Gastroesophageal sphincter (tissue), 4 donors: Measurements from ENCODE around the gene GLB1L3. TPM values are rescaled to one million over a fixed set of nuclear protein-coding genes. Genes with fewer than 3 reads are reported as not detected.

Source experiments
- ATAC-seq: fragments of 150-250 bp; one replicate; pipeline ENCODE4 v1.9.1; 2016; ENCODE audit warnings: mild to moderate bottlenecking, moderate library complexity
- H3K27ac ChIP-seq, 4 donors: fragments of 200-600 bp; sonication (generic) in 3 of 4; 1 replicate in 3 of 4; 2 replicates in 1 of 4; pipeline ENCODE4 v1.5.1; 2016 to 2019
- H3K27me3 ChIP-seq: fragments of 200-600 bp; sonication (generic); one replicate; pipeline ENCODE4 v1.5.1; 2019
- H3K36me3 ChIP-seq, 2 donors: fragments of 200-600 bp; sonication (generic); one replicate each; pipeline ENCODE4 v1.5.1; 2019; ENCODE audit warnings: control low read depth in 1 of 2
- H3K4me1 ChIP-seq, 3 donors: fragments of 200-600 bp; sonication (generic); 1 replicate in 2 of 3; 2 replicates in 1 of 3; pipeline ENCODE4 v1.5.1; 2016 to 2019; ENCODE audit warnings: control low read depth in 2 of 3
- H3K4me3 ChIP-seq, 2 donors: fragments of 200-600 bp; sonication (generic); one replicate each; pipeline ENCODE4 v1.5.1; 2019; ENCODE audit warnings: mild to moderate bottlenecking in 1 of 2, moderate library complexity in 1 of 2
- H3K9me3 ChIP-seq, 3 donors: fragments of 200-600 bp; sonication (generic); one replicate each; pipeline ENCODE4 v1.5.1; 2017 to 2019; ENCODE audit warnings: control low read depth in 2 of 3
- CTCF ChIP-seq, 4 experiments: fragments of 200-600 bp in 2 of 4; fragments of 450-650 bp in 2 of 4; sonication (generic) in 1 of 4; IDR thresholded peaks; one replicate each; pipeline ENCODE4 v1.5.1; 2017 to 2019; ENCODE audit warnings: antibody characterized with exemption in 4 of 4, mild to moderate bottlenecking in 2 of 4, moderate library complexity in 2 of 4
- EP300 ChIP-seq: sonication (generic); formaldehyde crosslinking; IDR thresholded peaks from one replicate; pipeline ENCODE4 v1.6.1; 2017; ENCODE audit warnings: antibody characterized with exemption, mild to moderate bottlenecking
- POLR2A ChIP-seq, 2 donors: fragments of 450-650 bp; IDR thresholded peaks; one replicate each; pipeline ENCODE4 v1.6.1; 2017; ENCODE audit warnings: antibody characterized with exemption in 2 of 2, mild to moderate bottlenecking in 2 of 2, moderate library complexity in 1 of 2
- POLR2AphosphoS5 ChIP-seq: sonication (generic); formaldehyde crosslinking; IDR thresholded peaks from one replicate; pipeline ENCODE4 v1.6.1; 2017; ENCODE audit warnings: antibody characterized with exemption
- WGBS, 2 donors: methylation state at CpG; one replicate each; pipeline ENCODE4 v1.1.5; 2018; ENCODE audit warnings: low coverage in 1 of 2; 5-methylcytosine and 5-hydroxymethylcytosine counted together
- total RNA-seq, 4 donors: library from RNA; depleted of rRNA; stranded (reverse); fragments of >200 nt; gene quantifications; one replicate each; pipeline ENCODE4 v1.1.0, GENCODE V29; 2016

GLB1L3 gene, protein sequence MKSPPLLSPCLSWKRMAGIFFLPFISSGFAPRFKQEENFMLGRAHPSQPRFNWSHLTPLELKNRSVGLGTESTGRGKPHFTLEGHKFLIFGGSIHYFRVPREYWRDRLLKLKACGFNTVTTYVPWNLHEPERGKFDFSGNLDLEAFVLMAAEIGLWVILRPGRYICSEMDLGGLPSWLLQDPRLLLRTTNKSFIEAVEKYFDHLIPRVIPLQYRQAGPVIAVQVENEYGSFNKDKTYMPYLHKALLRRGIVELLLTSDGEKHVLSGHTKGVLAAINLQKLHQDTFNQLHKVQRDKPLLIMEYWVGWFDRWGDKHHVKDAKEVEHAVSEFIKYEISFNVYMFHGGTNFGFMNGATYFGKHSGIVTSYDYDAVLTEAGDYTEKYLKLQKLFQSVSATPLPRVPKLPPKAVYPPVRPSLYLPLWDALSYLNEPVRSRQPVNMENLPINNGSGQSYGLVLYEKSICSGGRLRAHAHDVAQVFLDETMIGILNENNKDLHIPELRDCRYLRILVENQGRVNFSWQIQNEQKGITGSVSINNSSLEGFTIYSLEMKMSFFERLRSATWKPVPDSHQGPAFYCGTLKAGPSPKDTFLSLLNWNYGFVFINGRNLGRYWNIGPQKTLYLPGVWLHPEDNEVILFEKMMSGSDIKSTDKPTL
- under 1 TPM in 1 of 4 donors, not detected in 3; 0.42 TPM for total RNA-seq

- peaks cover 0 to 11% (median 0%) of the 10 kb centered on the region in 3 donors for H3K9me3 ChIP-seq
- 8 to 11% methylated on average over 19 to 21 of the region's 68 CpGs for WGBS, 2 donors
- ATAC-seq: peak; percentile 18
- no peak within 1 kb of the TSS for H3K27ac ChIP-seq
- H3K4me3 ChIP-seq: peak within 1 kb of the TSS in 1 of 2 donors; percentile 40
- TF ChIP-seq CTCF (IDR thresholded peaks at IDR 0.05) (peak in 1 of 4 experiments; percentile 34), POLR2A (IDR thresholded peaks at IDR 0.05) (no peak)
- H3K4me1 ChIP-seq: peaks cover 0 to 23% (median 14%) of the 10 kb centered on the region in 3 donors
- no peaks in the 10 kb centered on the region for H3K36me3 ChIP-seq
- H3K27me3 ChIP-seq: peaks cover 94% of the 10 kb centered on the region
These were observed at the start of gene GLB1L3 for GRCh38 chr11:134275534-134276395. Gene GLB1L3 (plus strand): TSS chr11:134276379. CDS start chr11:134276741, 362 bp downstream.

GRCh38 chr11:134226806-134227325 is 49.3 kb upstream of the GLB1L3 start:
- TF ChIP-seq EP300: no peak
- TF ChIP-seq POLR2A (IDR thresholded peaks at IDR 0.05): no peak
- TF ChIP-seq CTCF (IDR thresholded peaks at IDR 0.05): no peak
- TF ChIP-seq POLR2AphosphoS5: no peak
- no peaks in the 10 kb centered on the region for H3K9me3 ChIP-seq
- no peak overlapping the region for H3K27ac ChIP-seq
- 80 to 89% methylated on average over 5 of the region's 5 CpGs for WGBS, 2 donors
- ATAC-seq: no peak
- H3K4me3 ChIP-seq: no peak overlapping the region
- H3K36me3 ChIP-seq: peaks cover 0 to 4% of the 10 kb centered on the region in 2 donors
- H3K4me1 ChIP-seq: peaks cover 3 to 61% (median 20%) of the 10 kb centered on the region in 3 donors
- H3K27me3 ChIP-seq: no peaks in the 10 kb centered on the region

GRCh38 chr11:134228625-134229024 is 47.6 kb upstream of the GLB1L3 start:
- Histone ChIP-seq H3K36me3 (peaks cover 0 to 12% of the 10 kb centered on the region in 2 donors), H3K4me1 (peaks cover 0 to 50% (median 15%) of the 10 kb centered on the region in 3 donors), H3K9me3 (no peaks in the 10 kb centered on the region), H3K27me3 (no peaks in the 10 kb centered on the region), H3K4me3 (no peak overlapping the region), H3K27ac (no peak overlapping the region)
- TF ChIP-seq EP300 (no peak), POLR2AphosphoS5 (no peak), POLR2A (IDR thresholded peaks at IDR 0.05) (no peak), CTCF (IDR thresholded peaks at IDR 0.05) (no peak)
- ATAC-seq: no peak
- WGBS, 2 donors: 81 to 94% methylated on average over 3 to 6 of the region's 6 CpGs

DNA sequence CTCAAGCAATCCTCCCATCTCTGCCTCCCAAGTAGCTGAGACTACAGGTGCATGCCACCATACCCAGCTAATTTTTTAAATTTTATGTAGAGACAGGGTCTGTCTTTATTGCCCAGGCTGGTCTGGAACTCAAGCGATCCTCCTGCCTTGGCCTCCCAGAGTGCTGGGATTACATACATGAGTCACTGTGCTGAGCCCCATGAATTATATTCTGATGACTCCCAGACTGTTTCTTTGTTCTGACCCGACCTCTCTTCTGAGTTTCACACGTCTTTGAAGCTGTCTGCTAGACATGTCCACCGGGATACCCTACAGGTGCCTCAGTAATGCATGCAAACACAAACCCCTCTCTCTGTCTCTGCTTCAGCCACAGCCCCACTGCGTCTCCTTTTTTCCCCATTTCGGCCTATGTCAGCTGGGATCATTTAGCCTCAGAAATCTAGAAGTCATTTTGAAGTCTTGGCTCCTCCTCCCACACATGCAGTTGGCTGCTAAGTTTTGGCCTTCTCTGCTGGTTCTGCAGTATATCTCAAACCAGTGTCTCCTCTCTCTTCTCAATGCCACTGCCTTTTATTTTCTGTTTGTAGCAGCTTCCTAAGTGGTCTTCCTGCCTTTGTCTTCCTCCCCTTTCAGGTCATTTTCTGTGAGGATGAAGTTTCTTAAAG is 46.9 kb upstream of the GLB1L3 start:
- Histone ChIP-seq H3K9me3 (no peaks in the 10 kb centered on the region), H3K4me3 (no peak overlapping the region), H3K27me3 (no peaks in the 10 kb centered on the region), H3K36me3 (peaks cover 0 to 12% of the 10 kb centered on the region in 2 donors), H3K27ac (no peak overlapping the region), H3K4me1 (peaks cover 0 to 49% (median 15%) of the 10 kb centered on the region in 3 donors)
- no peak for ATAC-seq
- 58 to 74% methylated on average over 6 of the region's 6 CpGs for WGBS, 2 donors
- TF ChIP-seq EP300 (no peak), CTCF (IDR thresholded peaks at IDR 0.05) (no peak), POLR2A (IDR thresholded peaks at IDR 0.05) (no peak), POLR2AphosphoS5 (no peak)
